Activated CD4-positive, alpha-beta T cell treated with anti-CD3 and anti-CD28 coated beads for 48 hours (primary cell): ENCODE measurements around the gene IQGAP3.
"Not testable (repeated sequence)": the region's sequence is repeated elsewhere in the genome, so short reads cannot be mapped to it uniquely, and the experiment has no call there.

Experiments used
- DNase-seq: peaks from one replicate; pipeline ENCODE4 v3.0.0-alpha.2; 2020

The IQGAP3 gene

DNA sequence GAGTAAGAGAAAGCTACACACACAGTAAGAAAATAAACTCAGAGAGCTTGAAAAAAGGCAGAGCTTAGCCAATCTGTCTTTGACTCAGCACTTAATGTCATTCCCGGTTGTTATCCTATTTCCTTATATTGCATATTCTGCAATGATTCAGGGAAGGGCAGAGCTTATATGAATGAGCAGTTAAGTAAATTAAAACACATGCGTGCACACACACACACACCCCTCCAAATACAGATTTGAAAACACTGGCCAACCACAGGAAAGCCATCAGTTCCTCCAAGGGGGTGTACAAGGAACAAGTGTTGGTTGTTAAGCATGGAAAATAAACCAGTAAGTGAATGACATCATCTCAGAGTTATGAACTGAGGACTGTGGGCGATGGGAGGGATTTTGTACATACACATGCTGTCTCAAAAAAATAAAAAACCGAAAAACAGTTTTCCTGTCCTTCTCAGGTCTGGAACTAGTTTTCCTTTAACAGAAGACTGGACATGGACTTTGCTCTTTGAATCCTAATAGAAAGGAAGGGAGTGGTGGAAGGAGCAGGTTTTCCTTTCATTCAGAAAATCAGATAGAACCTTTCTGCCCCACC lies 1.0 kb downstream of the IQGAP3 start:
- DNase-seq, result no peak

DNA sequence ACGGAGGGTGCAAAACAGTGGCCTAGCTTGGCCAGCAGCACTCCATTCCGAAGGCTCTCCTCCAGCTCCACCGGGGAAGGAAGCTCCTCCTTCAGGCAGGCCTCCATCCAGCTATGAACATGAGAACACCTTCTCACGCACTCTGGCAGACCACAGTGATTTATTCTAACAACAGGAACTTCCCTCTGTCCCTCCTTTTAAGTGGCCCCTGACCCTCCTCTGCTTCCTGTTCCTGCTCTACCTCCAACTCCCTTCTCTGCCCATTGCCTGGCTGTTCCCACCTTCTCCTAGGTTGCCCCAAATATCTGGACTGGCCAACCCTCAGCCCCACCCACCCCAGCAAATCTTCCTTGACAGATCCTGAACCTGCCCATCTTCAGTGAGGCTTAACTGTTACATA lies 5.9 kb downstream of the IQGAP3 start:
- no peak for DNase-seq

DNA sequence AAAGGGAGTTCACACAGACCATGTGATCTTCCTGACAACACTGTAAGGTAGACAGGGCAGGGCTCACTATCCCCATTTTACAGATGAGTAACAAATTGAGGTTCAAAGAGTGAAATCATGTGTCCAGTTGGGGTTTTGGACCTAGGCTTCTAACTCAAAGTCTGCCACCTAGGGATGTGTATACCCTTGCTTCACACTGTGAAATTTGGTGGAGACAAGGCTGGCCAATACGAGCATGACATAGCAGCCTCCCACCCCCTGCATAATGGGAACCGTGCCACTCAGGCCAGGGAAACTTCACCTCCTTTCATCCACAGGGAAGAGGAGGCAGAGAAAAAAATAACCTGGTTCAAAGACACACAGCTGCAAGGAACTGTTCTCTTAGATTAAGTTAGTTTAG lies 6.8 kb downstream of the IQGAP3 start:
- DNase-seq, result no peak

DNA sequence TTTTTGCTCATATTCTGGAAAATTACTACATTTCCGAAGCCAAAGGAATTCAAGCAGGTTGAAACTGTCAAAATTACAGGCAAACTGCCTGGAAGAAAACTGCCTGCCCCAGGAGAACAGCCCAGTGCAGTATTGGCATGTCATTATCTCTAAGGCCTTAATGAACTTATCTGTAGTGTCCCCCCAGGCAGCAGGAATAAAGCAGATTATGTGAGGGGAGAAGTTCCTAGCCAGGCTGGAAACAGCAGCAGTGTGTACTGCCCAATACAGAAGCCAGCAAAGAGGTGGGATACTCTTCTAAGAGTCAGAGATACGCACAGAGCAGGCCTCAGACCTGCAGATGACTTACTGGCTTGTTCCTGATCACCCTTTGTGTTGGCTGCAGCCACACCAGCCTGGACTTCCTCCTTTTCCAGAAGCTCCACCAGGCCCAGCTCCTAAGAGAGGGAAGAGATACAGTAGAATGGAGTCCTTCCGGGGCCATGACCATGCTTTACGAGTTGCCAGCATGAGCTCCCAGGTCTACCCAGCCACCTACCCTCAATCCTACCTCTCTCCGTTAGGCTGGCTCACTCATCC lies 11.7 kb downstream of the IQGAP3 start:
- no peak for DNase-seq

DNA sequence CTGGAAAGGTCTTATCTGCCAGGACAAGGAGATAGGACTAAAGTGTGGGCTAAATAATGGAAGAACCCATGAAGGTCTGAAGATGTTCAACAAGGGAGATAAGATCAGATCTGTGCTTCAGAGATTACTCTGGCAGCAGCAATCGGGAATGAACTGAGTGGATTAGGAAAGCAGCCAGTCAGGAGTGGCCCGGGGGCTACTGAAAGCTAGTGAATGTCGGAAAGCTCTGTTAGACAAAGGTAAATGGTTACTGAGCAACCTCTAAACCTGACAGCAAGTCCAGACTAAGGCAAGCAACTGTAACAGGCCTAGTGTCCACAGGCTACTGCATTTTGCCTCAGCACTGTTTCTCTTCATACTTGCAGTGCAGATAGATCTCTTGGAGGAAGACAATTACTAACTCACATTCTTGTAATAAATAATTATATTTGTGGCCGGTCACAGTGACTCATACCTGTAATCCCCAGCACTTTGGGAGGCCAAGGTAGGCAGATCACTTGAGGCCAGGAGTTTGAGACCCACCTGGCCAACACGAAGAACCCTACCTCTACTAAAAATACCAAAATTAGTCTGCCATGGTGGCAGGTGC lies 12.5 kb downstream of the IQGAP3 start:
- DNase-seq, result no peak

DNA sequence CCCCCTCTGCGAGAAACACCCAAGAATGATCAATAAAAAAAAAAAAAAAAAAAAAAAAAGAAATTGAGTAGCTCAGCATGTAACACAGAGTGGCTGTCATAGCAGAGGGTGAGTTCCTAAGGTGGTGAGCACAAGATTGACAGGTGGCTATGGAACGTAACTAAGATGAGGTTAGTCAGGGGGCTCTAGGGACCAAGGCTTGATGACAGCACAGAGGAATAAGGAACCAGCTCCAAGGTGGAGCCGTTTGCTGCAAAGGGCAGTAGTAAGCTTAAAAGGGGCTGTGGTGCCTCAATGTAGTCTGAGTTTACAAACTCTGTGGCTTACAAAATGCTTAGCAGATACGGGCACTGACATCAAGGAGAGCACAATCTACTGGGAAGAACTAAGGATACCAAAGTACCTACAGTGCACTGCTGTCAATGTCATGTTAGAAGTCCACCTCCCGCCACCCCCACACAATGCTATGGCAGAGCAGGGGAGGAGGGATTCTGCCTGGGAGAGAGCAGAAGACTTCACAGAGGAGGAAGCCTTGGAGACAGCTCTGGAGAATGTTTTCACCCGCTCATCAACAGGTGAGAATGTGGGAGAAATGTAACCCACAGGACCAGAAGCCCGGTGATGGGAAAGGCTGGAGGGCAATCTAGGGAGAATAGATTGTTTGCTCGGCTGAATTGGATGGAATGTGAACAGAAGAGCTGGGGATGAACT lies 13.1 kb downstream of the IQGAP3 start:
- DNase-seq, result no peak

DNA sequence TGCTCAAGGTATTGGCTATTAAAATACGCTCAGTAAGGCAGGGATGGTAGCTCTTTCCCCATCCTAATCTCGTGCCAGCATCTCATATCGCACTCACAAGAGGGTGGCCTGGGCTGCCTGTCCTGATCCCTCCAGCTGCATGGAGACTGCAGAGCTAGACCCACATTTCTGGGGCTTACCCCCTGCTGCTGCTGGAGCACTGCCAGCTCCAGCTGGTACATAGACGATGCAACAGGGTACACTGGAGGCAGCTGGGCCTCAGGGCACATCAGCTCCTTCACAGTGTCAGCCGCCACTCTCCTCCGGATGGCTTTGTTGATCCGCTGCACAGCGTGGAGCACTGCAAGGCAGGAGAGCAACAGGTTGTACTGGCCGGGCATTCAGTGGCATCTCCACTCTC lies 16.0 kb downstream of the IQGAP3 start:
- DNase-seq, result no peak

DNA sequence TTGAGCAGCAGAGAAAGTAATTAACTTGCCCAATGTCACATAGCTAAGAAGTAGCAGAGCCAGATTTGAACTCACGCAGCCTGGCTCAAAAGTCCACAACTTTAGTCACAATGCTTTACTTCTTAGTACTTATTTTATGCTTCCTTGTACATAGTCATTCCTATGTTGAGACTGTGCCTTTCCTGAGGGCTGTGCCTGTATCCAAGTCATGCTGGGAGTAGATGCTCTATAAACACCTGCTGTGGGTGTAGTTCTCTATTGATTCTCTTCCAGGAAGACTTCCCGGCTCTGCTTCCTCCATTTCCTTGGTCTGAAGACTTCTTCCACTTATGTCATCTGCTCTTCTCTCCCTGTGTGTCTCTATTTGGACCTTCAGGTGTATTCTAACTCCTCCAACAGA lies 16.6 kb downstream of the IQGAP3 start:
- DNase-seq, result no peak

DNA sequence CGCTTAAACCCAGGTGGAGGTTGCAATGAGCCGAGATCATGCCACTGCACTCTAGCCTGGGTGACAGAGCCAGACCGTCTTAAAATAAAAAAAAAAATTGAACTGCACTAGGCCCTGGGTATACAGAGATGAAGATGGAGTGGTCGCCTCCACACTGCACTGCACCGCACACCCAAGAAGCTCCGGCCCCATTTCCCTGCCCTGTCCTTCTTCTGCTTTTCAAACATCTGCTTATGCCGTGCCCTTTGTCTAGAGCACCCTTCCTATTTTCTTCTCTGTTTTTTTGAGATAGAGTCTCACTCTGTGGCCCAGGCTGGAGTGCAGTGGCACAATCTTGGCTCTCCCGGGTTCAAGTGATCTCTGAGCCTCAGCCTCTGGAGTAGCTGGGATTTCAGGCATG lies 17.4 kb downstream of the IQGAP3 start:
- no peak for DNase-seq

DNA sequence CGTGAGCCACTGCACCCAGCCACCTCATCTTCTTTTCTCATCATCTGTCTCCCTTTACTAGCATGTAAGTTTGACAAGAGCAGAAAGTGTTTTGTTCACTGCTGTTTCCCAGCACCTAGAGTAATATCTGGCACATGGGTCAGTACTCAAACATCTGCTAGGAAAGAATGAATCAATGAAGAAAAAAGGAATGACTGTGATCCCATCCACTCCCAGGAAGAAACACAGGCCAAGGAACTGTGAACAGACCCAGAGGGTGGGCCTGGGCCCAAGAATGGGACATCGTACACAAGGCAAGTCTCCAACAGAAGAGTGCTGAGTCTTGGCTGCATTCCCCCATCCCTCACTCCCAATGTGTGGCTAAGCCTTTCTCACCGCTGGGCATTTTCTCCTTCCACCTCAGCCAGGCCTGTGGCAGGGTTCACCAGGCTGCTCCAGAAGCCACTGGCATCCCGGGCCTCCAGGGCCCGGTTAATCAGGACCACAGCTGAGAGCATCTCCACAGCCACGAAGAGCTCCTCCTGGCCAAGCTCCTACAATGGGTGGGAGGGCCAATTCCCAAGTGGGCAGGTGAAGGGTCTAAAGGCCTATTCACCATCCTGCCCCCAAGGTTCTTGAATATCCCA lies 18.4 kb downstream of the IQGAP3 start:
- DNase-seq, result no peak

DNA sequence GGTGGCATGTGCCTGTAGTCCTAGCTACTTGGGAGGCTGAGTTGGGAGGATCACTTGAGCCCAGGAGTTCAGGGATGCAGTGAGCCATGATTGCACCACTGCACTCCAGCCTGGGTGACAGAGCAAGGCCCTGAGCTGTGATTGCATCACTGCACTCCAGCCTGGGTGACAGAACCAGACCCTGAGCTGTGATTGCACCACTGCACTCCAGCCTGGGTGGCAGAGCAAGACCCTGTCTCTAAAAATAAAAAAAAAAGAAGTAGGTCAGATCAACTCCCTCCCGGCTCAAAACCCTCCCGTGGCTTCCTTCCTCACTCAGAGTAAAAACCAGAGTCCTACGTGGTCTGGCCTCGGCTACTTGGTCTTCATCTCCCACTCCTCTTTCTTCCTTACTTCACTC lies 19.4 kb downstream of the IQGAP3 start:
- not testable (repeated sequence) for DNase-seq

DNA sequence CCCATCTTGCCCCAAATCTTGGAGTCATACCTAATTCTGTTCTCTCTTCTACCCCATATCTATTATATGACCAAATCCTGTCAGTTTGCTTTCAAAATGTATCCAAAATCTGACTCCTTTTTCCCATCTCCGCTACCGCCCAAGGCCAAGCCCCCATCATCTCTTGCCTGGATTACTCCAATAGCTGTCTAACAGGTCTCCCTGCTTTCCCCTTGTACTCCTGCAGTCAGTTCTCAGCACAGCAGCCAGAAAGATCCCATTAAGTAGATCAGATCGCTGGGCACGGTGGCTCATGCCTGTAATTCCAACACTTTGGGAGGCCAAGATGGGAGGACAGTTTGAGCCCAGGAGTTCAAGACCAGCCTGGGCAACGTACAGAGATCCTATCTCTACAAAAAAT lies 19.8 kb downstream of the IQGAP3 start:
- no peak for DNase-seq

DNA sequence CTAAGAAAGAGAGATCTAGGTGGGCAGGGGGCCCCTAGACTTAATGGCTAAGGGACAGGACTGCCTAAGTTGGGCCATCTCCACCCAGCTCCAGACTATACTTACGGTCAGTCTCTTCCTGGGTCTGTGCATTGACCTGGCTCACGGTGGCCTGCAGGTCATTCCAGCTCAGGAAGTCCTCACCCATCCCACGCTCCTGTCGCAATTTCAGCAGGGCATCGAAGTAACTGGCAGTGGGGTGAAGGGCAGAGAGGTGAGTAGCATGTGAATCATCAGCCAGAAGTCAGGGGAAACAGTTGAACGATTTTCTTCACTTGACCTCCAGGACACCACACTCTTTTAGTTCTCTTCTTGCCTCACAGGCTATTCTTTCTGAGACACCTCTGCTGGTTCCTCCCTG lies 20.5 kb downstream of the IQGAP3 start:
- DNase-seq, result no peak

DNA sequence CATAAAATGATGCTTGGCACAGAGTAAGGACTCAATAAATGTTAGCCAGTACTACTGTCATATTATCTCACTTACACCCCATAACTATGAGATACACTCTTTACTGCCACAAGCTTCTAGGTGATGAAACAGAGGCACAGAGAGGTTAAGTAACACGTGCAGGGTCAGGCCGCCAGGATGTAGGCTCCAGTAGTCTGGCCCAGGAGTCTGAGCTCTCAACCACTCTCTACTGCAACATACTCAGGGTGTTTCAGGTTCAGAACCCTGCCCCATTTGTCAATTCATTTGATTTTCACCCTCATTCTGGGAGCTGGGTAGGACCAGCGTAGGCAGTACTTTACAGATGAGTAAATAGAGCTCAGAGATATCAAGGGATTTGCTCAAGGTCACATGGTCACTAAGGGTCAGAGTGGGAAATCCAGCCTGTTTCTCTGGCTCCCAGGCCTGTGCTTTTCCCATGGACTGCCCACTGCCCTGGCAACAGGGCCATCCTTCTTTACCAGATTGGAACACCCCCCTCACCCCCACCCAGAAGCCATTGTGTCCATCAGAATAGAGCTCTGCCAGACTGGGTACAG lies 21.2 kb downstream of the IQGAP3 start:
- DNase-seq, result no peak

DNA sequence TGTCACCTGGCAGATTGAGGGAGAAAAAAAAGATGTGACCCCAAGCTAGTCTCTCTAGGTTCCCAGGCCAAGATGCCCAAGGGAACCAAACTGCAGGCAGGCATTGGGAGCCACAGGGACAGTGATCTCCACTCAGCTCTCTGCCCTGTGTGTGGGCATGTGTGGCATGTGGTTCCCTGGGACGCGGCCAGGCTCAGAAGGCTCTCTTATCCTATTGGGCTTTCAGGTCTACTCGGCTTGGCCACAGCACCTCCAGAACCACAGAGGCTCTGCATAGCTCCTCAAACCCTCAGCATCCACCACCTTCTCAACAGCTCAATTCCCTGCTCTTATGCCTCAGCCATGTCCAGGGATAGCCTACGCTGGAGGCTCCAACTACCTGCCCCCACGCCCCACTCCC lies 22.0 kb downstream of the IQGAP3 start:
- DNase-seq, result no peak

DNA sequence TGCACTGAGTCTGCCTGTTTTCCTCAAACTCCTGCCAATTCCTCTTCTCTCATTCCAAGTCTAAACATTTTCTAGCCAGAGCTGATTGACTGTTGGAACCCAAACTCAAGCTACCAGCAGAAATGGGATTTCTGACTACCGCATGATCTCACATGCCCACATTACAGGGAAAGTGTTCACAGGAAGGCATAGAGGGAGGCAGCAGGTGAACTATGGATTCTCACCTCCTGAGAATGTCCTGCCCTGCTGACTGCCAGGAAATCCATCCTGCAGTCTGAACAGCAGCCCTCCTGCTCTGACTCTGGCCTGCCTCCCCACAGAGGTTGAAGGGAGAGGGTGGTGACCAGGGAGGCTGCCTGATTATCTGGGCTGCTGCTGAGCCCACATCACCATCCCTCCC lies 22.5 kb downstream of the IQGAP3 start:
- no peak for DNase-seq

DNA sequence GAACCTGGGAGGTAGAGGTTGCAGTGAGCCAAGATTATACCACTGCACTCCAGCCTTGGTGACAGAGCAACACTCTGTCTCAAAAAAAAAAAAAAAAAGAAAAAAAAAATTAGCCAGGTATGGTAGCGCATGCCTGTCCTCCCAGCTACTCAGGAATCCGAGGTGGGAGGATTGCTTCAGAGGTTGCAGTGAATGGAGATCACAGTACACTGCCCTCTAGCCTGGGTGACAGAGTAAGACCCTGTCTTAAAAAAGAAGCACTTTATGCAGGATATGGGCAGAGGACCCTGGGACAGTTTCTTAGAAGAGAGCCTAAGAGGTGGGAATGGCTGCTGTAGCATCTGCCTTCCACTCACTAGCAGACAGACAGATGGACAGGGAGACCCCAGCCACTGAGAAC lies 23.0 kb downstream of the IQGAP3 start:
- DNase-seq, result no peak

DNA sequence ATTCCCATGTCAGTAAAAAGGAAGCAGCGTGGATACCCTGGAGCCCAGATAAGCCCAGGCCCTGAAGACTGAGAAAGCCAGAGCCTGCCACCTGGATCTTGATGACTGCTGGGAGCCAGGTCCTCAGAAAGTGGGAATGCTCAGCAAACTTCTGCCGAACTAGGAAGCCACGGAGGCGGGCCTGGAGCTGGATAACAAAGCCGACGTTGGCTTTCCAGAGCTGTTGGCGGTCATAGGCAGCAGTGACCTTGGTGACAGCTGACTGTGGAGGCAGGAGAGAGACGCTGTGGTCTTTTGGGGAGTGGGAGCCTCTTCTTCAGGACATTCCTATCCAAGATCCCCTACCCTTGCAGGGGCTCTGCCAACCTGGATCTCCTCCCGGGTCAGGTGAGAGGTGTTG lies 24.4 kb downstream of the IQGAP3 start:
- DNase-seq, result no peak

DNA sequence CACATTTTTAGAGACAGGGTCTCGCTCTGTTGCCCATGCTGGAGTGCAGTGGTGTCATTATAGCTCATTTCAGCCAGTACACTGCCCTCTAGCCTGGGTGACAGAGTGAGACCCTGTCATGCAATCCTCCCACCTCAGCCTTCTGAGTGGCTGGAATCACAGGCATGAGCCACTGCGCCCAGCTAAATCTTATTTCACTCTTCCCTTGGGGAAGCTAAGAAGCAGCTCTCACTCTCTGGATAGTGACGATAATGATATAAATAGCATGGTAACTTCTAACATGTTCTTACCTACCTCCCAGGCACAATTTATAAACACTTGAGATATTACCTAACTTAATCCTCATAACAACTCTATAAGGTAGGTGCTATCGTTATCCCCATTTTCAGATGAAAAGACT lies 24.9 kb downstream of the IQGAP3 start:
- DNase-seq, result no peak

DNA sequence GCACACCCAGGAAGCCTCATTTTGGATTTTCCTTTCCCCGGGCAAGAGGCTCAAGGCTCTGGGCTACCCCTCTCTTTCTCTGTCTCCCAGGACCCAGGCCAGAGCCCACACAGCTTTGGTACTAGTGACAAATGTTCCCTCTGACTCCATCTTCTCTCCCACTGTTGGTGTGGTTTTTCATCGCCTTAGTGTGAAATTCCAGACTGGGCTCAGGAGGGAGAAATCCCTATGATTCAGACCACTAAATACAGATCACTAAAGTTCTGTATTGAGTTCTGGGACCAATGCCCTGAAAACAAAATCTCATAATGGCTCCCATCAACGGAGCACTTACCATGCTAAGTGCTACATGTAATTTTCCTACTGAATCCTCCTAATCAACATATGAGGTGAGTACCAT lies 26.1 kb downstream of the IQGAP3 start:
- DNase-seq, result no peak

DNA sequence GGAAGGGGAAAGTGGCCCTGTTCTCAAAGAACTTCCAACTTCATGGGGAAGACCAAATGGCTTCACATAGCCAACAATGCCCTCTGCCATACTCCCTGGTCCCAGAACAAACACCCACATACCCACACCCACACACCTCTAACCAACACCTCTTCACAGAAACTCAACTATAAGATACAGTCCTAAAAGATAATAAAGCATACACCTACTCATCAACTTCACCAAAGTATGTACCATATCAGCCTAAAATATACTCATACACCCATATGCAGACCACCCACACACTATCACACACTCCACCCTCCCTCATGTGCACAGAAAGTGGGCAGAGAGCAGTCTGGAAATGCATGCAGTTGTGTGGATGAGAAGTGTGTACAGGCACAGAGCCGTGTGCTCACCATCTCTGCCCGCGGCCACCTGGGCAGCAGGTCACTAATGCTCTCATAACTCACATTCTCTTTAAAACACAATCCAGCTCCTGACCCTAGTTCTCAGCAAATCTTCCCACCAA lies 27.7 kb downstream of the IQGAP3 start:
- no peak for DNase-seq

DNA sequence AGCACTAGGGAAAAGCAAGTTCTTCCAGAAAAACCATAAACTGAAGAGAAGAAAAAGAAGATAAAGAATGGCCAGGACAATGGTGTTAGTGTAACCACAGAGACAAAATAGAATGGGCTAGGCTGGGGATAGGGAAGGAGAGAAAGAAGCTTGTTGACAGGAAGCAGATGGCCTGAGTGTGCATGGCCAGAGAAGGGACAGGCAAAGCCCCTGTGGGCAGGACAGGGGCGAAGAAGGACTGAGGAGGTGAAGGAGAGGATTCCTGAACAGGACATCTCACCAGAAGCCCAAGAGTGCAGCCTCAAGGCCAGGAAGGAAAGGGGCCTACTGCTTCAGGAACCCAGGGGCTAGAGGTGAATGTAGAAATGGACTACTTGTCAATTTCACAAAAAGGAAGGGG lies 29.3 kb downstream of the IQGAP3 start:
- no peak for DNase-seq

DNA sequence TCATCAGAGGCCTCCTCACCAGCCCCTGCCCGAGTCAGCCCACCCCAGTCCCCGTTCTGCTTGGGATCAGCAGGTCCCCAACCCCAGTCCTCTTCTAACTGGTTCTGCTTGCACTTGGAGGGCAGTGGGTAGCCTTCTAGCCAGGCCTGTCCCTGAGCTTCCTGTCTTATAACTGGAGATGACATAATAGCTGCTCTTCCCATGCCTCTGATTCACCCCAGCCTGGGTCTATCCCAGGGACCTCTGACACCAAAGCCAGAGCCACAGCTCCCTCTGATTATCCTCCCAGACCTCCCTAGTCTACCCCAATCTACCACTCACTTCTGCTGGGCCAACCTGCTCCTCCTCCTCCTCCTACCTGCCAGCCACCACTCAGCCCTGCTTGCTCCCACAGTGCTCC lies 31.4 kb downstream of the IQGAP3 start:
- DNase-seq, result no peak
